Smooth muscle cell (in vitro differentiated cells): ENCODE data around the gene MYOZ3. TPM values are rescaled to one million over a fixed set of nuclear protein-coding genes. Genes with fewer than 3 reads are reported as not detected.
A peak's percentile ranks its signal among the peaks of the same experiment; 100 is the strongest.

Experiments used
- DNase-seq: peaks from one replicate; lab custom pipeline; 2025; ENCODE audit not compliant: unreplicated experiment; lab: John Stamatoyannopoulos, UW
- H2AFZ ChIP-seq: fragments of 200-600 bp; sonication (generic); 2 replicates; pipeline ENCODE4 v1.6.0; 2016; ENCODE audit warnings: antibody characterized with exemption, low read depth, mild to moderate bottlenecking
- H3F3A ChIP-seq: fragments of 200-600 bp; sonication (generic); 2 replicates; pipeline ENCODE4 v1.6.0; 2017; ENCODE audit warnings: antibody characterized with exemption, low read depth
- H3K27ac ChIP-seq: fragments of 200-600 bp; sonication (generic); 2 replicates; pipeline ENCODE4 v1.5.1; 2016; ENCODE audit warnings: low read depth, mild to moderate bottlenecking
- H3K27me3 ChIP-seq: fragments of 200-600 bp; sonication (generic); 2 replicates; pipeline ENCODE4 v1.6.1; 2016; ENCODE audit warnings: low read depth, mild to moderate bottlenecking
- H3K36me3 ChIP-seq: fragments of 200-600 bp; sonication (generic); 2 replicates; pipeline ENCODE4 v1.5.1; 2016; ENCODE audit warnings: low read depth
- H3K4me1 ChIP-seq: fragments of 200-600 bp; sonication (generic); 2 replicates; pipeline ENCODE4 v1.5.1; 2016; ENCODE audit warnings: low read depth
- H3K4me2 ChIP-seq: fragments of 200-600 bp; sonication (generic); 2 replicates; pipeline ENCODE4 v1.6.0; 2016; ENCODE audit warnings: mild to moderate bottlenecking
- H3K4me3 ChIP-seq: fragments of 200-600 bp; sonication (generic); 2 replicates; pipeline ENCODE4 v1.5.1; 2016; ENCODE audit warnings: mild to moderate bottlenecking
- H3K79me2 ChIP-seq: fragments of 200-600 bp; sonication (generic); 2 replicates; pipeline ENCODE4 v1.6.0; 2016; ENCODE audit warnings: low read depth, mild to moderate bottlenecking
- H3K9ac ChIP-seq: fragments of 200-600 bp; sonication (generic); 2 replicates; pipeline ENCODE4 v1.6.0; 2016; ENCODE audit warnings: low read depth
- H3K9me3 ChIP-seq: fragments of 200-600 bp; sonication (generic); replicated peaks from 2 replicates; pipeline ENCODE4 v1.5.1; 2016; ENCODE audit warnings: low read depth
- H4K20me1 ChIP-seq: fragments of 200-600 bp; sonication (generic); 2 replicates; pipeline ENCODE4 v1.6.0; 2016; ENCODE audit warnings: low read depth
- WGBS: methylation state at CpG from one replicate; pipeline ENCODE4 v1.1.7; 2016; ENCODE audit warnings: low lambda C conversion rate; 5-methylcytosine and 5-hydroxymethylcytosine counted together
- polyA plus RNA-seq: library from polyadenylated mRNA; unstranded; fragments of >200 nt; fragmentation: Nextera tagmentation; extraction: Ambion mirVana; gene quantifications from 2 replicates; pipeline ENCODE4 v1.2.1, GENCODE V29; 2016
- total RNA-seq: library from RNA; depleted of rRNA; stranded (reverse); fragments of >200 nt; gene quantifications from 2 replicates; pipeline ENCODE4 v1.2.3, GENCODE V29; 2014
- TF ChIP-seq, protein P1 (sequence below): fragments of 200-600 bp; sonication (generic); IDR thresholded peaks from 2 replicates; pipeline ENCODE4 v1.5.1; 2017; ENCODE audit warnings: borderline replicate concordance, mild to moderate bottlenecking, antibody characterized with exemption; ENCODE audit not compliant: insufficient read depth, poor library complexity, severe bottlenecking

The MYOZ3 gene
- total and polyA plus RNA-seq, 2 experiments from 2014 or later: 6.4 to 7.9 TPM

DNA sequence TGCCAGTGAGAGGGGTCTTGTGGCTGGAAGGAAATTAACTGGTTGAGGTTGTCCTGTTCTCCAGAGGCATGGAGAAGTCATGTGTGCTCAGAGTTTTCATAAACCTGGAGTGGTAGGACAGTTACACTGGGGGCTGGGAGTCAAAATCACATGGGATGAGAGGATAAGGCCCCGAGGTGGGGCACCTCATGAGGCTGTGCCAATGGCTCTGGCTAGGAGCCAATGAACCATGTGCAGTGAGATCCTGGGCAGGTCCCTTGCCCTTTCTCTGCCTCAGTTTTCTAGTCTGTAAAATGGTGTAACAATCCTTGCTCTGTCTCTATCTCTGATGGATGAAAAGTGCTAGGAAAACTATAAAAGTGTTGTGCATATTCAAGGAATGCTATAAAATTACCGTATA is 27.6 kb upstream of the MYOZ3 start:
- H3K4me1 ChIP-seq: peaks cover 15% of the 10 kb centered on the region
- H4K20me1 ChIP-seq: peaks cover 61% of the 10 kb centered on the region
- peaks cover 40% of the 10 kb centered on the region for H3K79me2 ChIP-seq
- no peak overlapping the region for H3K9ac ChIP-seq
- WGBS: 95% methylated on average over 2 of the region's 2 CpGs
- H3K4me2 ChIP-seq: no peak overlapping the region
- H3K27ac ChIP-seq: peak overlapping the region; percentile 29
- no peaks in the 10 kb centered on the region for H3K9me3 ChIP-seq
- peaks cover 22% of the 10 kb centered on the region for H3F3A ChIP-seq
- no peak for DNase-seq
- H3K27me3 ChIP-seq: no peaks in the 10 kb centered on the region
- TF ChIP-seq, protein P1, sequence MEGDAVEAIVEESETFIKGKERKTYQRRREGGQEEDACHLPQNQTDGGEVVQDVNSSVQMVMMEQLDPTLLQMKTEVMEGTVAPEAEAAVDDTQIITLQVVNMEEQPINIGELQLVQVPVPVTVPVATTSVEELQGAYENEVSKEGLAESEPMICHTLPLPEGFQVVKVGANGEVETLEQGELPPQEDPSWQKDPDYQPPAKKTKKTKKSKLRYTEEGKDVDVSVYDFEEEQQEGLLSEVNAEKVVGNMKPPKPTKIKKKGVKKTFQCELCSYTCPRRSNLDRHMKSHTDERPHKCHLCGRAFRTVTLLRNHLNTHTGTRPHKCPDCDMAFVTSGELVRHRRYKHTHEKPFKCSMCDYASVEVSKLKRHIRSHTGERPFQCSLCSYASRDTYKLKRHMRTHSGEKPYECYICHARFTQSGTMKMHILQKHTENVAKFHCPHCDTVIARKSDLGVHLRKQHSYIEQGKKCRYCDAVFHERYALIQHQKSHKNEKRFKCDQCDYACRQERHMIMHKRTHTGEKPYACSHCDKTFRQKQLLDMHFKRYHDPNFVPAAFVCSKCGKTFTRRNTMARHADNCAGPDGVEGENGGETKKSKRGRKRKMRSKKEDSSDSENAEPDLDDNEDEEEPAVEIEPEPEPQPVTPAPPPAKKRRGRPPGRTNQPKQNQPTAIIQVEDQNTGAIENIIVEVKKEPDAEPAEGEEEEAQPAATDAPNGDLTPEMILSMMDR: no peak
- no peaks in the 10 kb centered on the region for H3K36me3 ChIP-seq
- H3K4me3 ChIP-seq: no peak overlapping the region
- H2AFZ ChIP-seq: no peak overlapping the region

DNA sequence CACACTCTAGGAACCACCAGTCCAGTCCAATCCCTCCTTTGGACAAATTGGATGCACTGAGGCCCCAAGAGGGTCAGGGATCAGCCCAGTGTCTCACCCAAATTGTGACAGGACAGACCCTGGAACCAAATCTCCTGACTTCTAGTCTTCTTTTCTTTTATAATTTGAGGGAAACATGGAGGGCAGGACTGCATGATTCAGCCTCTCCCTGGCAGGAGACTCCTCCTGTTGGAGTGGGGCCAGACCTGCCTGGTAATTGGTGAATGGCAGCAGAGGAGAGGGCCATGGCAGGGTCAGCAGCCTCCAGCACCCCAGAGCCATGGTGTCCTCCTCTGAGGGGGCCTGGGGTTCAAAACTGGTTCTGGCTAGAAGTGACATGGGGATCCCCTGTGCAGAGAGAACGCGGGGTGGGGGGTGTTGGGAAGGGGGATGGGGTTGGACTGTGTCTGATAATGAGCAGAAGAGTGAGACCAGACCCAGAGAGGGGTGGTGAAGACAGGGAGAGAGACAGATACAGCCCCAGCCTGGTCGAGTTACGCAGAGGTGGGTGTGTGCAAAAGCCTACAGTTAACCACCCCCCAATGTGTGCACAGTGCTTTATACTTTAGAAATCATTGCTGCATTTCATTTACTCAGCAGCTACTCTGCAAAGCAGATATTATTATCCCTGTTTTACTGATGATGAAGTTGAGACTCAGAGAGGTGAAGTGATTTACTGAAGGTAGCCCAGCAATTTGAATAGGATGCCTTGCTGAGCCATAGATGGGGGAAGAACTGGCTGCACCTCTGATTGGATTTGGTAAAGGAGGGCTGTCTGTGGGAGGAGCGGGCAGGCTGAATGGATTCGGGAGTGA is 24.4 kb upstream of the MYOZ3 start:
- Histone ChIP-seq H3K27me3 (no peaks in the 10 kb centered on the region), H3K36me3 (no peaks in the 10 kb centered on the region), H3K27ac (peak overlapping the region; percentile 96), H3K4me2 (peak overlapping the region; percentile 28), H3K4me1 (peaks cover 35% of the 10 kb centered on the region), H3K79me2 (peaks cover 14% of the 10 kb centered on the region), H2AFZ (no peak overlapping the region), H4K20me1 (peaks cover 29% of the 10 kb centered on the region), H3F3A (peaks cover 41% of the 10 kb centered on the region), H3K4me3 (no peak overlapping the region), H3K9me3 (no peaks in the 10 kb centered on the region), H3K9ac (no peak overlapping the region)
- DNase-seq: no peak
- TF ChIP-seq, protein P1: no peak
- WGBS: 59% methylated on average over 6 of the region's 6 CpGs

DNA sequence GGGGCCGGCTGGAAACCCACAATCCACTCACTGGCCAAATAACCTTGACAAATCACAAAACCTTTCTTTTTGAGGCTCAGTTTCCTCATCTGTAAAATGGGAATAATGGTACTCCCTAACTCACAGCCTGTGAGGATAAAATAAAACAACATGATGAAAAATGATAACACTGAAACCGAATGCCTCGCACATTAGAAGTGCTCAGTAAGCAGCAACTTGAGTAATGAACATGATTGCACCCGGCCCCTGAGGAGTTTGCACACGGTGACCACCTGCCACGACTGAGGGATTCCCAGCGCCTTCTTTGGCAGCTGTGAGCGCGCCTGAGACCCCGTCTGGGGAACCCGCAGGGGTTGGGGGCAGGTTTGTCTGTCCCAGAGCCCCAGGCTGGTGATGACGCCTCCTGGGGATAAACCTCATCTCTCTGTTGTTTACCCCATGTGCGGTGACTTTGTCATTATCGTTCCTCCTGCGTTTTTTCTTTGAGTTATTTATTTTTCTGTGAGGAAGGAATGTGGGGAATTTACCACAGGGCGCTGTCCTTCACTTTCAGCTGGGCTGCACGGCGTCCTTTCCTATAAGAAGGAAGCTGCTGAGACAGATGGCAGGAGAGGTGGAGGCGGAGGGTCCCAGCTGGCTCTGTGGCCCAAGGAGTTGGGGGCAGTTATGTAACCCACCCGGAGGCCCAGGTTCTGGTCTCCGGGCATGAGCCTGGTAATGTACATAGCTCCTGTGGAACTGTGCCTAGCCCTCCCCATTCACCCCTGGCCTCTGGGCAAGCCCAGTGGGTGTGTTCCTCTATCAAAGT is 23.6 kb upstream of the MYOZ3 start:
- Histone ChIP-seq H3K9ac (no peak overlapping the region), H3K4me2 (peak overlapping the region; percentile 76)

More for the DNA sequence above, 23.6 kb upstream of the MYOZ3 start:
- no peaks in the 10 kb centered on the region for H3K9me3 ChIP-seq
- H3F3A ChIP-seq: peaks cover 49% of the 10 kb centered on the region
- peaks cover 21% of the 10 kb centered on the region for H3K79me2 ChIP-seq
- H3K36me3 ChIP-seq: no peaks in the 10 kb centered on the region
- no peak overlapping the region for H3K4me3 ChIP-seq
- H3K4me1 ChIP-seq: peaks cover 42% of the 10 kb centered on the region
- 19% methylated on average over 21 of the region's 21 CpGs for WGBS
- TF ChIP-seq, protein P1: no peak
- no peak overlapping the region for H2AFZ ChIP-seq
- H3K27me3 ChIP-seq: no peaks in the 10 kb centered on the region
- DNase-seq: no peak
- peak overlapping the region; percentile 96 for H3K27ac ChIP-seq
- peaks cover 21% of the 10 kb centered on the region for H4K20me1 ChIP-seq
